A549 (cell line): ENCODE results near the gene POLRMT. TPM values are rescaled to one million over a fixed set of nuclear protein-coding genes. Genes with fewer than 3 reads are reported as not detected.

Source experiments
- ATAC-seq, 2 experiments: fragments of 200-7000 bp in 1 of 2; fragments of >200 bp in 1 of 2; cut with Nextera tagmentation in 1 of 2; cut with Tn5 transposase in 1 of 2; 3 replicates each; pipeline versions ENCODE4 v1.8.0 to v1.9.1; 2018 to 2020; ENCODE audit warnings: mild to moderate bottlenecking in 1 of 2, moderate library complexity in 1 of 2
- CTCF ChIA-PET: fragments of 300-600 bp; sonication (Branson Sonifier 250); formaldehyde crosslinking; extraction: SDS; loops from one replicate; lab custom pipeline; 2021; ENCODE audit warnings: antibody characterized with exemption, inconsistent platforms; lab: Yijun Ruan, JAX
- POLR2A ChIA-PET: fragments of 350-600 bp; formaldehyde crosslinking; extraction: SDS; loops from one replicate; lab custom pipeline; 2021; ENCODE audit warnings: antibody characterized with exemption, inconsistent platforms; lab: Yijun Ruan, JAX
- DNase-seq, 2 experiments: peaks; one replicate each; pipeline versions ENCODE4 v3.0.0 to v3.0.0-alpha.2; 2011 to 2016; ENCODE audit warnings: low read depth in 1 of 2, low spot score in 1 of 2
- FAIRE-seq: peaks from 2 replicates; lab custom pipeline; 2011; peaks lifted over from hg19 to GRCh38; lab: Jason Lieb, UNC
- H3K27ac ChIP-seq, 2 experiments: fragments of >200 bp; sonication (Bioruptor Twin); formaldehyde crosslinking; 3 replicates each; pipeline ENCODE4 v1.5.1; 2016 to 2017
- H3K4me1 ChIP-seq: fragments of >200 bp; sonication (Bioruptor Twin); formaldehyde crosslinking; 3 replicates; pipeline ENCODE4 v1.6.1; 2016
- H3K4me2 ChIP-seq: fragments of >200 bp; sonication (Bioruptor Twin); formaldehyde crosslinking; 3 replicates; pipeline ENCODE4 v1.6.1; 2016
- H3K4me3 ChIP-seq: fragments of >200 bp; sonication (Bioruptor Twin); formaldehyde crosslinking; 3 replicates; pipeline ENCODE4 v1.5.1; 2016
- H3K9me3 ChIP-seq: fragments of >200 bp; sonication (Bioruptor Twin); formaldehyde crosslinking; 3 replicates; pipeline ENCODE4 v1.6.1; 2016
- BHLHE40 ChIP-seq: IDR thresholded peaks from 2 replicates; pipeline ENCODE4 v1.6.1; 2012; ENCODE audit warnings: low read depth, low read length, inconsistent platforms
- CBX2 ChIP-seq: fragments of 200-600 bp; sonication (generic); IDR thresholded peaks from 2 replicates; pipeline ENCODE4 v1.6.1; 2016; ENCODE audit warnings: low read depth, mild to moderate bottlenecking, borderline replicate concordance
- CHD4 ChIP-seq: fragments of 200-600 bp; sonication (generic); IDR thresholded peaks from 2 replicates; pipeline ENCODE4 v1.6.1; 2016; ENCODE audit warnings: antibody characterized with exemption, mild to moderate bottlenecking, borderline replicate concordance
- ELK1 ChIP-seq: fragments of 150-350 bp; IDR thresholded peaks from 2 replicates; pipeline ENCODE4 v1.6.1; 2014; ENCODE audit warnings: low read depth, mild to moderate bottlenecking, low read length
- EP300 ChIP-seq, 2 experiments: fragments of >200 bp; sonication (Bioruptor Twin); formaldehyde crosslinking; IDR thresholded peaks; 2 replicates in 1 of 2; 3 replicates in 1 of 2; pipeline ENCODE4 v1.6.1; 2016 to 2017
- ESRRA ChIP-seq: fragments of 150-350 bp; IDR thresholded peaks from 2 replicates; pipeline ENCODE4 v1.6.1; 2014; ENCODE audit warnings: mild to moderate bottlenecking, low read length, borderline replicate concordance
- HEYL ChIP-seq: fragments of 250-450 bp; sonication (Bioruptor Pico); IDR thresholded peaks from 2 replicates; pipeline ENCODE4 v1.8.0; 2021; ENCODE audit warnings: mild to moderate bottlenecking, moderate library complexity
- HOXB13 ChIP-seq: fragments of 250-450 bp; sonication (Bioruptor Pico); IDR thresholded peaks from 2 replicates; pipeline ENCODE4 v1.5.0; 2020; ENCODE audit warnings: low read depth, mild to moderate bottlenecking, moderate library complexity
- HOXB5 ChIP-seq: fragments of 250-450 bp; sonication (Bioruptor Pico); IDR thresholded peaks from 2 replicates; pipeline ENCODE4 v1.5.0; 2020; ENCODE audit warnings: mild to moderate bottlenecking, moderate library complexity
- KDM5A ChIP-seq: fragments of 200-600 bp; sonication (generic); IDR thresholded peaks from 2 replicates; pipeline ENCODE4 v1.6.1; 2016; ENCODE audit warnings: antibody characterized with exemption, mild to moderate bottlenecking
- MAZ ChIP-seq: fragments of 150-350 bp; IDR thresholded peaks from 2 replicates; pipeline ENCODE4 v1.6.1; 2014; ENCODE audit warnings: antibody characterized with exemption, low read depth, low read length, borderline replicate concordance
- NPAS2 ChIP-seq: fragments of 250-450 bp; sonication (Bioruptor Pico); IDR thresholded peaks from 2 replicates; pipeline ENCODE4 v1.8.0; 2022; ENCODE audit warnings: mild to moderate bottlenecking, moderate library complexity, borderline replicate concordance
- RARB ChIP-seq: fragments of 250-450 bp; sonication (Bioruptor Pico); IDR thresholded peaks from 2 replicates; pipeline ENCODE4 v1.8.0; 2021; ENCODE audit warnings: mild to moderate bottlenecking, moderate library complexity
- RNF2 ChIP-seq: fragments of 200-600 bp; sonication (generic); IDR thresholded peaks from 2 replicates; pipeline ENCODE4 v1.6.1; 2016; ENCODE audit warnings: low read depth, mild to moderate bottlenecking, antibody characterized with exemption, moderate library complexity, borderline replicate concordance
- SMC3 ChIP-seq: fragments of >200 bp; sonication (Bioruptor Twin); formaldehyde crosslinking; IDR thresholded peaks from 3 replicates; pipeline ENCODE4 v1.6.1; 2018; ENCODE audit warnings: inconsistent platforms
- SREBF2 ChIP-seq: fragments of 450-650 bp; IDR thresholded peaks from 2 replicates; pipeline ENCODE4 v1.6.1; 2014; ENCODE audit warnings: mild to moderate bottlenecking, moderate library complexity
- ZFP36 ChIP-seq: fragments of 450-650 bp; IDR thresholded peaks from 2 replicates; pipeline ENCODE4 v1.6.1; 2014; ENCODE audit warnings: borderline replicate concordance; ENCODE audit not compliant: partially characterized antibody
- WGBS: methylation state at CpG from one replicate; pipeline ENCODE4 v1.1.6; 2017; ENCODE audit errors: missing lambda C conversion rate; 5-methylcytosine and 5-hydroxymethylcytosine counted together
- polyA plus RNA-seq, 4 experiments: library from polyadenylated mRNA; depleted of rRNA in 3 of 4; stranded (reverse); fragments of >200 nt; fragmentation: RNase III in 1 of 4; extraction: RNeasy Plus Mini Kit Qiagen cat#74134 plus additional on column Dnase treatment in 1 of 4; gene quantifications; 2 replicates in 3 of 4; 3 replicates in 1 of 4; pipeline ENCODE4 v1.2.3, GENCODE V29; 2011 to 2017
- TF ChIP-seq, protein P1 (sequence below): fragments of 200-600 bp; sonication (generic); IDR thresholded peaks from 2 replicates; pipeline ENCODE4 v1.6.1; 2016; ENCODE audit warnings: antibody characterized with exemption, mild to moderate bottlenecking, moderate library complexity
- TF ChIP-seq, protein P2 (sequence below): fragments of >200 bp; sonication (Bioruptor Twin); formaldehyde crosslinking; IDR thresholded peaks from 2 replicates; pipeline ENCODE4 v1.6.1; 2016
- TF ChIP-seq, protein P3 (sequence below): fragments of 250-450 bp; sonication (Bioruptor Pico); IDR thresholded peaks from 2 replicates; pipeline ENCODE4 v1.5.0; 2020; ENCODE audit warnings: low read depth, mild to moderate bottlenecking, moderate library complexity

POLRMT gene
- polyA plus RNA-seq, 2 of the 4 experiments (the other 2 are of a cell fraction): 41.9 to 68.8 TPM

DNA sequence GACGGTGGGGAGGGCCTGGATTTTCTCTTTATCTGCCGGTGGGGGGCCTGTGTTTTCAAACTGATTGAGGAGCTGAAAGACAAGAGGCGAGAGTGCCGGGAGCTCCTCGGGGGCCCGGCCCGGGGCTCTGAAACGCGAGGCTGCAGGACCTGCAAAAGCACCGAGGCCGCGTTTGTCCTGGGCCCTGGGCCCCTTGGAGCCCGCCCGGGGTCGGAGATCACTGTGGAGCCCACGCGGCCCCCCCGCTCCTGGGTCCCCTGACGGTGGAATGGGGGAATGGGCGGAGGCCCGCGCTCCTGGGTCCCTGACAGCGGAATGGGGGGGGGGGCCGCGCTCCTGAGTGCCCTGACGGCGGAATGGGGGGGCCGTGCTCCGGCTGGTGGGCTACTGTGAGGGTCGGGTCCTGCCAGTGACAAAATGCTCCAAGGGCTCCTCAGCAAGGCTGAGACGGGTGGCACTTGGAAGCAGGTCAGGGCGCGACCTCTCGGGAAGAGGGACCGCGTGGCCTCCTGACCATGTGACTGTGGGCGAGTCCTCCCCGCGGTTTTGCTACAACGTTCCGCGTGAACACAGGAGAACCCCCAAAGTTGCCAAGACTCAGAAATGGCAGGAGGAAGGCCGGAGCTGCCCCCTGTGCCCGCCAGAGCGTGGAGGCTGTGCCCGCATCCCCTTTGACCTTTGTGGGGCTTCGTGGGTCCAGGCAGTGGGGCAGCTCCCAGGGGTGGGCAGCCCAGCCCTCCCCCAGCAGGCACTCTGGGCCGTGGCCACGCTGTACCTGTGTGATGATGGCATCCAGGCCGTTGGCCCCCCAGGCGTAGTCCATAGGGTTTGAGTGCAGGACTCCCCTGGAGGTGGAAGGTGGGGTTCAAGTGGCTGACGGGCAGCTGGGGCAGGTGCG is 15.8 kb upstream of the POLRMT start (continued):
- TF ChIP-seq, protein P1, sequence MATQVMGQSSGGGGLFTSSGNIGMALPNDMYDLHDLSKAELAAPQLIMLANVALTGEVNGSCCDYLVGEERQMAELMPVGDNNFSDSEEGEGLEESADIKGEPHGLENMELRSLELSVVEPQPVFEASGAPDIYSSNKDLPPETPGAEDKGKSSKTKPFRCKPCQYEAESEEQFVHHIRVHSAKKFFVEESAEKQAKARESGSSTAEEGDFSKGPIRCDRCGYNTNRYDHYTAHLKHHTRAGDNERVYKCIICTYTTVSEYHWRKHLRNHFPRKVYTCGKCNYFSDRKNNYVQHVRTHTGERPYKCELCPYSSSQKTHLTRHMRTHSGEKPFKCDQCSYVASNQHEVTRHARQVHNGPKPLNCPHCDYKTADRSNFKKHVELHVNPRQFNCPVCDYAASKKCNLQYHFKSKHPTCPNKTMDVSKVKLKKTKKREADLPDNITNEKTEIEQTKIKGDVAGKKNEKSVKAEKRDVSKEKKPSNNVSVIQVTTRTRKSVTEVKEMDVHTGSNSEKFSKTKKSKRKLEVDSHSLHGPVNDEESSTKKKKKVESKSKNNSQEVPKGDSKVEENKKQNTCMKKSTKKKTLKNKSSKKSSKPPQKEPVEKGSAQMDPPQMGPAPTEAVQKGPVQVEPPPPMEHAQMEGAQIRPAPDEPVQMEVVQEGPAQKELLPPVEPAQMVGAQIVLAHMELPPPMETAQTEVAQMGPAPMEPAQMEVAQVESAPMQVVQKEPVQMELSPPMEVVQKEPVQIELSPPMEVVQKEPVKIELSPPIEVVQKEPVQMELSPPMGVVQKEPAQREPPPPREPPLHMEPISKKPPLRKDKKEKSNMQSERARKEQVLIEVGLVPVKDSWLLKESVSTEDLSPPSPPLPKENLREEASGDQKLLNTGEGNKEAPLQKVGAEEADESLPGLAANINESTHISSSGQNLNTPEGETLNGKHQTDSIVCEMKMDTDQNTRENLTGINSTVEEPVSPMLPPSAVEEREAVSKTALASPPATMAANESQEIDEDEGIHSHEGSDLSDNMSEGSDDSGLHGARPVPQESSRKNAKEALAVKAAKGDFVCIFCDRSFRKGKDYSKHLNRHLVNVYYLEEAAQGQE: no peak
- TF ChIP-seq CHD4: no peak
- no peak for TF ChIP-seq RARB
- no peak for TF ChIP-seq HOXB13 (CRISPR knock-in tag)

DNA sequence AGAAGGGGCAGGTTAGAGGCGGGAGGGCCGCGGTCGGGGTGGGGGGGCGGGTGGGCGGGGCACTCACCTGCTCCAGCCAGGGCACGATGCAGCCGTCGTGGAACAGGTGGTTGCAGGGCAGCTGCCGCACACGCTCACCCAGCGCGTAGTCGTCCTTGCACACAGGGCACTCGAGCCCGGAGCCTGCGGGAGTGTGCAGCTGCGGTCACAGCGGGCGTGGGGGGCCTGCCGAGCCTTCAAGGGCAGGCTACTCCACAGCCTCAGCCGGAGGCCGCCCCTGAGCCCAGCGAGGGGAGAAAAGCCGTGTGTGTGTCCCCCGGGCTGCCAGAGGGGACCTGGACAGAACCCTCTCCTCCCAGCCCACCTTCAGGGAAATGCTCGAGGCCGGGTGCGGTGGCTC is 15.0 kb upstream of the POLRMT start:
- TF ChIP-seq BHLHE40 (no peak), ELK1 (no peak), NPAS2 (no peak), SREBF2 (no peak), HOXB13 (CRISPR knock-in tag) (no peak), HOXB5 (CRISPR knock-in tag) (no peak), CBX2 (no peak), EP300 (IDR thresholded peaks at IDR 0.05) (no peak), CHD4 (no peak), RARB (no peak), HEYL (no peak), RNF2 (no peak), SMC3 (no peak)
- TF ChIP-seq, protein P2, sequence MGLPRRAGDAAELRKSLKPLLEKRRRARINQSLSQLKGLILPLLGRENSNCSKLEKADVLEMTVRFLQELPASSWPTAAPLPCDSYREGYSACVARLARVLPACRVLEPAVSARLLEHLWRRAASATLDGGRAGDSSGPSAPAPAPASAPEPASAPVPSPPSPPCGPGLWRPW: no peak
- Histone ChIP-seq H3K9me3 (no peaks in the 10 kb centered on the region), H3K4me3 (no peak overlapping the region), H3K4me1 (no peaks in the 10 kb centered on the region), H3K4me2 (no peak overlapping the region), H3K27ac (no peak overlapping the region)
- ATAC-seq (no peak), DNase-seq (no peak), FAIRE-seq (no peak)
- ChIA-PET POLR2A (no interaction called here), CTCF (no interaction called here)
- WGBS: 75% methylated on average over 4 of the region's 29 CpGs

DNA sequence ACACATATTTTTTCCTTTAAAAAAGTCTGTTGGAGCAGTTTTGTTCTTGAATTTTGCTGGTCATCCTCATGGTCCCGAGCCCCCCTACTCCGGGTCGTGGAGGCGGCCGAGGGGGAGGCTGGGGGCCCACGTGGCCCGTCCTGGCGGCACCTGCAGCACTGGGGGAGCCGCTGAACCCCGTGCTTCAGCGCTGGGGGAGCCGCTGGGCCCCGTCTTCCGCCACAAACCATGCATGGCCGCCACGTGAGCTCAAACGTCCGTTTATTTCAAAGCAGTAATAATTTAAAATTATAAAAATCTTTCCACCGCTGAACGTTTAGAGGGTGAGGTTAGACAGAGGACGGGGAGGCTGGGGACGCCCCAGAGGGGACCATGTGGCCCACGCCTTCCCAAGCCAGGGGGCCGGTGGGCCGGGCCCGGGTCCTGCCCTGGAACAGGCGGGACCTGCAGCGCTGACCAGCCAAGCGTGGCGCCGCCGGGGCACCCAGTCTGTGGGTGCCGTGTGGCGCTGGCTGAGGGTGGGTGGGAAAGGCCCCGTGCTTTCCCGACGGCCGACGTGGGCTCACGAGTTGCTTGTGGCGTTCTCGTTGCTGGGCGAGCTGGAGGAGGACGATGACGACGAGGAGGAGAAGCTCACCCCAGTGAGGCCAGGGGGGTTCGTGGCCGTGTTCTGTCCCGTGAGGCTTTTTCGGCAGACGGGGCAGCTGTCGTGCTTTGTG is 14.4 kb upstream of the POLRMT start:
- H3K27ac ChIP-seq: no peak overlapping the region
- ATAC-seq (no peak), FAIRE-seq (no peak), DNase-seq (no peak)
- ChIA-PET POLR2A (no interaction called here), CTCF (interaction anchor here (1.0 to 1.4 kb wide), 2 partner anchors 12 to 86 kb away, joined by 3 to 4 read pairs; no protein-coding TSS in a partner anchor)
- 91% methylated on average over 38 of the region's 52 CpGs for WGBS
- H3K4me2 ChIP-seq: no peak overlapping the region
- no peak overlapping the region for H3K4me3 ChIP-seq
- TF ChIP-seq ZFP36 (no peak), ESRRA (no peak), KDM5A (no peak), CHD4 (no peak), MAZ (no peak)
- TF ChIP-seq, protein P3, sequence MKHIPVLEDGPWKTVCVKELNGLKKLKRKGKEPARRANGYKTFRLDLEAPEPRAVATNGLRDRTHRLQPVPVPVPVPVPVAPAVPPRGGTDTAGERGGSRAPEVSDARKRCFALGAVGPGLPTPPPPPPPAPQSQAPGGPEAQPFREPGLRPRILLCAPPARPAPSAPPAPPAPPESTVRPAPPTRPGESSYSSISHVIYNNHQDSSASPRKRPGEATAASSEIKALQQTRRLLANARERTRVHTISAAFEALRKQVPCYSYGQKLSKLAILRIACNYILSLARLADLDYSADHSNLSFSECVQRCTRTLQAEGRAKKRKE: no peak
- no peaks in the 10 kb centered on the region for H3K4me1 ChIP-seq
- no peaks in the 10 kb centered on the region for H3K9me3 ChIP-seq
